HCT116 (cell line): ENCODE measurements around the gene TMEM132E. TPM values are rescaled to one million over a fixed set of nuclear protein-coding genes. Genes with fewer than 3 reads are reported as not detected.

Experiments used
- ATAC-seq: fragments of 200-7000 bp; cut with Tn5 transposase; 2 replicates; pipeline ENCODE4 v1.9.1; 2020; ENCODE audit warnings: mild to moderate bottlenecking, moderate library complexity
- BruUV-seq: library from RNA; stranded (reverse); fragments of 400-500 nt; replicated peaks from 2 replicates; lab custom pipeline; 2021; lab: Mats Ljungman, UMichigan
- CTCF ChIA-PET: fragments of 300-600 bp; sonication (Branson Sonifier 250); formaldehyde crosslinking; loops from one replicate; lab custom pipeline; 2021; ENCODE audit warnings: antibody characterized with exemption; lab: Charles Lee
- POLR2A ChIA-PET: fragments of 300-600, 350-600 bp; sonication (Branson Sonifier 250); formaldehyde crosslinking; loops from one replicate; lab custom pipeline; 2021; ENCODE audit warnings: antibody characterized with exemption; lab: Charles Lee
- RAD21 ChIA-PET, 2 experiments: fragments of 300-600 bp; sonication (Branson Sonifier 250); formaldehyde crosslinking; loops; one replicate each; lab custom pipeline; 2023; ENCODE audit warnings: low total read pairs in 2 of 2; ENCODE audit not compliant: uncharacterized antibody in 2 of 2, unreplicated experiment in 2 of 2, low non-redundant PET in 1 of 2; lab: Charles Lee
- DNase-seq: peaks from one replicate; pipeline ENCODE4 v3.0.0-alpha.2; 2010; ENCODE audit warnings: low read depth, low spot score
- H2AFZ ChIP-seq: fragments of 200-600 bp; shearing (Covaris generic), sonication (generic); 2 replicates; pipeline ENCODE4 v1.6.1; 2017; ENCODE audit warnings: low read depth, mixed run types, mixed read lengths, antibody characterized with exemption, low read length; ENCODE audit not compliant: poor library complexity, severe bottlenecking
- H3K27ac ChIP-seq: 2 replicates; pipeline ENCODE4 v1.5.1; 2012; ENCODE audit warnings: low read depth, low read length
- H3K27me3 ChIP-seq: fragments of 200-600 bp; sonication (generic); 2 replicates; pipeline ENCODE4 v1.6.1; 2016; ENCODE audit warnings: mixed run types, low read length, mixed read lengths; ENCODE audit not compliant: insufficient read depth
- H3K36me3 ChIP-seq, 2 experiments: fragments of 200-500 bp in 1 of 2; fragments of 200-600 bp in 1 of 2; sonication (Bioruptor generic) in 1 of 2; sonication (generic) in 1 of 2; 2 replicates each; pipeline versions ENCODE4 v1.5.1 to v1.6.1; 2014 to 2016; ENCODE audit warnings: low read length in 2 of 2, inconsistent platforms in 1 of 2, mixed read lengths in 1 of 2, mixed run types in 1 of 2; ENCODE audit not compliant: insufficient read depth in 2 of 2, control insufficient read depth in 1 of 2
- H3K4me1 ChIP-seq, 2 experiments: fragments of 200-600 bp in 1 of 2; sonication (generic) in 1 of 2; 2 replicates each; pipeline versions ENCODE4 v1.5.1 to v1.6.1; 2012 to 2017; ENCODE audit warnings: low read length in 2 of 2, inconsistent platforms in 1 of 2, mild to moderate bottlenecking in 1 of 2, mixed read lengths in 1 of 2, mixed run types in 1 of 2, moderate library complexity in 1 of 2; ENCODE audit not compliant: insufficient read depth in 2 of 2, control insufficient read depth in 1 of 2
- H3K4me2 ChIP-seq: fragments of 200-600 bp; sonication (generic); 2 replicates; pipeline ENCODE4 v1.6.1; 2017; ENCODE audit warnings: mixed run types, low read length, mixed read lengths
- H3K4me3 ChIP-seq, 2 experiments: fragments of 200-600 bp in 1 of 2; sonication (generic) in 1 of 2; replicated peaks in 1 of 2; 2 replicates each; pipeline ENCODE4 v1.5.1; 2011 to 2016; ENCODE audit warnings: low read length in 2 of 2, control low read depth in 1 of 2, low read depth in 1 of 2, mild to moderate bottlenecking in 1 of 2, mixed read lengths in 1 of 2, mixed run types in 1 of 2
- H3K79me2 ChIP-seq: fragments of 200-600 bp; sonication (generic); 2 replicates; pipeline ENCODE4 v1.6.1; 2017; ENCODE audit warnings: mild to moderate bottlenecking, mixed run types, low read length, moderate library complexity, mixed read lengths; ENCODE audit not compliant: insufficient read depth
- H3K9ac ChIP-seq: fragments of 200-600 bp; sonication (generic); 2 replicates; pipeline ENCODE4 v1.6.1; 2016; ENCODE audit warnings: low read length, mixed read lengths
- H3K9me2 ChIP-seq: fragments of 200-600 bp; sonication (generic), shearing (Covaris generic); 2 replicates; pipeline ENCODE4 v1.6.1; 2017; ENCODE audit warnings: mixed run types, mild to moderate bottlenecking, moderate library complexity; ENCODE audit not compliant: insufficient read depth
- H3K9me3 ChIP-seq, 2 experiments: fragments of 200-500 bp in 1 of 2; fragments of 200-600 bp in 1 of 2; sonication (Bioruptor generic) in 1 of 2; sonication (generic) in 1 of 2; 2 replicates each; pipeline ENCODE4 v1.6.1; 2014 to 2017; ENCODE audit warnings: low read length in 2 of 2, mixed read lengths in 2 of 2, inconsistent platforms in 1 of 2, low read depth in 1 of 2, mild to moderate bottlenecking in 1 of 2, mixed run types in 1 of 2, moderate library complexity in 1 of 2; ENCODE audit not compliant: control insufficient read depth in 1 of 2, insufficient read depth in 1 of 2
- H4K20me1 ChIP-seq: fragments of 200-600 bp; sonication (generic), shearing (Covaris generic); 2 replicates; pipeline ENCODE4 v1.6.1; 2017; ENCODE audit warnings: mixed run types, mild to moderate bottlenecking, moderate library complexity; ENCODE audit not compliant: insufficient read depth
- ATF3 ChIP-seq: IDR thresholded peaks from 2 replicates; pipeline ENCODE4 v1.6.1; 2012
- CBX3 ChIP-seq: IDR thresholded peaks from 2 replicates; pipeline ENCODE4 v1.6.1; 2012; ENCODE audit warnings: low read depth
- CEBPB ChIP-seq: IDR thresholded peaks from 2 replicates; pipeline ENCODE4 v1.6.1; 2012; ENCODE audit warnings: low read depth
- CTCF ChIP-seq, 3 experiments: fragments of 200-600 bp in 1 of 3; sonication (generic) in 1 of 3; IDR thresholded peaks in 2 of 3; conservative IDR thresholded peaks in 1 of 3; 2 replicates each; pipeline ENCODE4 v1.5.1; 2012 to 2017; ENCODE audit warnings: low read depth in 2 of 3, low read length in 2 of 3, antibody characterized with exemption in 1 of 3, borderline replicate concordance in 1 of 3, control low read depth in 1 of 3, mild to moderate bottlenecking in 1 of 3, mixed read lengths in 1 of 3, mixed run types in 1 of 3, moderate library complexity in 1 of 3; ENCODE audit not compliant: insufficient read depth in 1 of 3
- EZH2 ChIP-seq: fragments of 200-600 bp; sonication (generic); IDR thresholded peaks from 2 replicates; pipeline ENCODE4 v1.6.1; 2017; ENCODE audit warnings: antibody characterized with exemption, mixed run types
- JUND ChIP-seq: IDR thresholded peaks from 2 replicates; pipeline ENCODE4 v1.6.1; 2012
- POLR2A ChIP-seq: IDR thresholded peaks from 2 replicates; pipeline ENCODE4 v1.7.0; 2011; ENCODE audit warnings: borderline replicate concordance; ENCODE audit not compliant: insufficient read depth, insufficient read length; ENCODE audit errors: extremely low read depth
- POLR2AphosphoS5 ChIP-seq: IDR thresholded peaks from 2 replicates; pipeline ENCODE4 v1.6.1; 2011; ENCODE audit warnings: mild to moderate bottlenecking, low read depth, low read length, moderate library complexity
- RAD21 ChIP-seq: IDR thresholded peaks from 2 replicates; pipeline ENCODE4 v1.6.1; 2012; ENCODE audit warnings: low read depth, mild to moderate bottlenecking
- SIN3A ChIP-seq: IDR thresholded peaks from 2 replicates; pipeline ENCODE4 v1.6.1; 2012; ENCODE audit warnings: low read depth
- TCF7L2 ChIP-seq: IDR thresholded peaks from 2 replicates; pipeline ENCODE4 v1.7.0; 2011; ENCODE audit warnings: borderline replicate concordance, inconsistent platforms; ENCODE audit not compliant: insufficient read depth, insufficient read length; ENCODE audit errors: extremely low read depth
- intact Hi-C: fragments of 100-400 bp; cut with micrococcal nuclease; formaldehyde crosslinking; loops from 2 replicates; pipeline ENCODE4 v1.10.0; 2022
- total RNA-seq: library from RNA; stranded (reverse); gene quantifications from one replicate; pipeline ENCODE4 v1.2.1, GENCODE V29; 2021; ENCODE audit not compliant: unreplicated experiment

TMEM132E gene
- total RNA-seq, 1 experiment from 2014 or later, result not detected

GRCh38 chr17:34665150-34665806 lies 85.9 kb downstream of the TMEM132E start:
- H3K4me1 ChIP-seq, result no peaks in the 10 kb centered on the region
- BruUV-seq, result no TSS peak
- no peaks in the 10 kb centered on the region for H3K79me2 ChIP-seq
- ChIA-PET POLR2A (no interaction called here), RAD21 (no interaction called here), CTCF (no interaction called here)
- H3K9ac ChIP-seq, result no peak overlapping the region
- H4K20me1 ChIP-seq, result no peaks in the 10 kb centered on the region
- intact Hi-C loops, result no loop called here
- H3K4me2 ChIP-seq, result no peak overlapping the region
- no peak for TF ChIP-seq SIN3A
- no peak for TF ChIP-seq CEBPB
- TF ChIP-seq POLR2A, result no peak
- no peak for TF ChIP-seq JUND
- TF ChIP-seq TCF7L2, result no peak
- TF ChIP-seq RAD21, result no peak
- no peak for TF ChIP-seq EZH2
- TF ChIP-seq ATF3, result no peak
- TF ChIP-seq CTCF (IDR thresholded peaks at IDR 0.05 in 2 of 3, conservative IDR thresholded peaks at IDR 0.05 in 1 of 3; ENCODE audit: borderline replicate concordance in 1 of 3, insufficient read depth in 1 of 3, low read depth in 2 of 3, low read length in 2 of 3), result no peak
- TF ChIP-seq POLR2AphosphoS5, result no peak
- TF ChIP-seq CBX3, result no peak
- DNase-seq, result no peak
- no peak for ATAC-seq
- peaks cover 32% of the 10 kb centered on the region for H3K27me3 ChIP-seq
- H2AFZ ChIP-seq, result no peak overlapping the region
- no peaks in the 10 kb centered on the region for H3K9me2 ChIP-seq
- H3K27ac ChIP-seq, result no peak overlapping the region
- no peak overlapping the region for H3K4me3 ChIP-seq
- H3K9me3 ChIP-seq, result no peaks in the 10 kb centered on the region
- no peaks in the 10 kb centered on the region for H3K36me3 ChIP-seq
